AG08395 (cell line): ENCODE results near the gene HAUS8.
A peak's percentile ranks its signal among the peaks of the same experiment; 100 is the strongest.

Experiments used
- DNase-seq: peaks from one replicate; pipeline ENCODE4 v3.0.0; 2012; ENCODE audit warnings: mixed read lengths, low spot score

Gene HAUS8

DNA sequence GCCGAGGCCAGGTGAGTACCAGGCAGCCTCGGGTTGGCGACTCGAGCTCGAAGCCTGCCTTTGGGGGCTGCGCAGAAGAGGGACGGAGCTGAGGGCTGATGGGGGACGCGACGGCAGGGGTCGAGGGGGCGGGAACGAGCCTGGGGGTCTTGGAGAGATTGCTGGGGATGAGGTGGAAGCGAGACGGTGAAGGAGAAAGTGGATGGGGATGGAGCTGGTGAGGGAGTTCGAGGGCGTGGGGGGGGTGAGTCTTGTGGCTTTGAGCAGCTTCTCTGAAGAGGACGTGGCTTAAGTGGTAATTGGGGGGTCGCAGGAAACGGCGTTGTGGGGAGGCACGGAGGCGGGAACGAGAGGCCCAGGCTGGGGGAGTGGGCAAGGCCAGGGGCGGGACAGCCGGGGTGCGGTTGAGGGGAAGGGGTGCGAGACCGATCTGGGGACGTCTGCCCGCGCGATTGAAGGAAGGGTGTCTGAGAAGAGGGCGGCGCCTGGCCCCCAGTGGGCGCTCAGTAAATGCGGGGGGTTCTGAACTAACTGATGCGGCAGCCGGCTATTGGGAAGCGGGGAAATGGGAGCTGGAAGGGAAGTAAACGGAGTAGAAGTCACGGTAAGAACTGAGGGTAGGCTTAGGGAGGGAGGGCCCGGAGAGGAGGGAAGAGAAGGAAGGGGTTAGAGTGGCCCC lies 751 bp upstream of the HAUS8 start:
- peak; percentile 10 for DNase-seq

DNA sequence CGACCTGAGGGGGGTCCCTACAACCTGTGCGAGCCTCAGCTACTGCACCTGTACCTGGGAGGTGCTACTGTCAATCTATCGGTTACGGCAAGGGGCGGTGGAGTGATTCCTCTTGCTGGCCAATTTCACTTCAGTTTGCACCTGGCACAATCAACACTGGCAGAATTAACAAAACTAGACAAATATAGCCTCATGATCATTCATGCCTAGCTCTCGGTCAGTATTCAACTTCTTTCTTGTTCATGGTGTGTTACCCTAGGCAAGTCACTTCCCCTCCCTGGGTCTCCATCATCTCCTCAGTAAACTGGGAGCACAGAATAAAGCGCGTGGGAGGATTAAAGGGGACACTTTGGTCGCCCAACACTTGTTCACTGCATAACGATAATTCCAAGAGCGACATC lies 618 bp downstream of the HAUS8 start:
- DNase-seq = peak; percentile 5

- no peak for DNase-seq
Measured at GRCh38 chr19:17073869-17074633, 1.2 kb downstream of the HAUS8 start.

GRCh38 chr19:17070912-17071311 lies 4.3 kb downstream of the HAUS8 start:
- DNase-seq = no peak

GRCh38 chr19:17070421-17070820 lies 4.8 kb downstream of the HAUS8 start:
- no peak for DNase-seq

GRCh38 chr19:17069193-17069592 lies 6.1 kb downstream of the HAUS8 start:
- no peak for DNase-seq

- no peak for DNase-seq
Measured at GRCh38 chr19:17063428-17063827, 11.8 kb downstream of the HAUS8 start.

GRCh38 chr19:17061691-17062090 lies 13.6 kb downstream of the HAUS8 start:
- no peak for DNase-seq

GRCh38 chr19:17061205-17061604 lies 14.0 kb downstream of the HAUS8 start:
- no peak for DNase-seq

DNA sequence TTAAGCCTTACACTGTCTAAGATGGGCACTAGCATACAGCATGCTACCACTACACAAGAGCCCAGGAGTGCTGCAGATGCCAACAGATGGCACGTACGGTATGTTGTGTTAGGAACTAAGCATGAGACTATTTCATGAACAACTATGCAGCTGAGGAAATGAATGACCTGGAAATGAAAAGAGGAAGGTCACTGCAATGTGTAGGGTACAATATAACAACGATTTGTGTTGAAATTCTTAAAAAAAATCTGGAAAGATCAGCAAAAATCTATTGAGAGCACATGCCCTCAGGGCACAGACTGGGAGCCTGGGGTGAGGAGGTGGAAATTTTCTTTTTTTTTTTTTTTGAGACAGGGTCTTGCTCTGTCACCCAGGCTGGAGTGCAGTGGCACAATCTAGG lies 14.4 kb downstream of the HAUS8 start:
- no peak for DNase-seq

DNA sequence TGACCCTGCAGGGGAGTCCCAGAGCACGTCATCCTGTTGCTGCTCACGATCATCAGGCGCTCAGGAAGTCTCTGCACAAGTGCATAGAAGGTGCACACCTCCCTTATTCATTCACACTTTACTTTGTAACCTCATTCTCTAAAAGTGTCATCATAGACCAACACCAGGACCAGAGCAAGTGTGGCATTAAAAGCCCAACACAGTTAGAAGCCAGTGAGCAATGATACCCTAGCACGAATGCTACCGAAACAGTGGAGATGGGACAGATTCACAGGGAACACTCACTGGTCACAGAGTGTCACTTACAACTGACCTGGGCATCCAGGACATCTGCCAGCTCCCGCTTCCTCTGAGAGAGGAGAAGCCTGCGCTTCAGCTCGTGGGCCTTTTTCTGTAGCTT lies 17.0 kb downstream of the HAUS8 start:
- DNase-seq = no peak

DNA sequence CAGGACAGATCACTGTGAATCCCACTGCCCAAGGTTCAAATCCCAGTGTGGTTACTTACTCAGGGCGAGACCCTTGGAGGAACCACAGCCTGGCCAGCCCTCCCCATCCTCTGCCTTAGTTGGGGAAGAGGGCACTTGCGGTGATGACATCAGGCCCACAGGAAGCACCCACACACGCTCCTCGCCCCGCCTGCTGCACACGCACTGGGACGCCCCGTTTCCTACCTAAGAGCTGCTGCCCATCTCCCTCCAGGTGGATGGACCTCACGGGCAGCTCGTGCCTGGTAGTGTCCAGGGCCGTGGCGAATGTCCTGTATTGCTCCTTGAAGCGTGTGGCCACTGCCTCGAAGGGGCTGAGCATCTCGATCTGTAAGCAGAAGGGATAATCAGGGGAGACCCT lies 19.6 kb downstream of the HAUS8 start:
- no peak for DNase-seq

- DNase-seq = no peak
Measured at GRCh38 chr19:17054746-17055145, 20.5 kb downstream of the HAUS8 start.

DNA sequence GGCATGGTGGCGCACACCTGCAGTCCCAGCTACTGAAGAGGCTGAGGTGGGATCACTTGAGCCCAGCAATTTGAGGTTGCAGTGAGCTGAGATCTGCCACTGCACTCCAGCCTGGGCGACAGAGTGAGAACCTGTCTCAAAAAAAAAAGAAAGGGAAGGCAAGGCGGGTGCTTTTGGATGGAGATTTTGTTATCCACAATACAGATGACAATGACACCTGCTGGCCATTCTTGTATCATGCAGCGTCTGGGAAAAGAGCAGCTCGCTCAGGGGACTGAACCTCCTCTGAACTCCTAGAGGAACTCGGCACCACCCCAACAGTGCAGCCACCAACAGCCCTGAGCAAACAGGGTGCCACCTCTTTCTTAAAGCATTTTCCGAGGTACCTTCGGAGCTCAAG lies 22.8 kb downstream of the HAUS8 start:
- DNase-seq = peak; percentile 69

DNA sequence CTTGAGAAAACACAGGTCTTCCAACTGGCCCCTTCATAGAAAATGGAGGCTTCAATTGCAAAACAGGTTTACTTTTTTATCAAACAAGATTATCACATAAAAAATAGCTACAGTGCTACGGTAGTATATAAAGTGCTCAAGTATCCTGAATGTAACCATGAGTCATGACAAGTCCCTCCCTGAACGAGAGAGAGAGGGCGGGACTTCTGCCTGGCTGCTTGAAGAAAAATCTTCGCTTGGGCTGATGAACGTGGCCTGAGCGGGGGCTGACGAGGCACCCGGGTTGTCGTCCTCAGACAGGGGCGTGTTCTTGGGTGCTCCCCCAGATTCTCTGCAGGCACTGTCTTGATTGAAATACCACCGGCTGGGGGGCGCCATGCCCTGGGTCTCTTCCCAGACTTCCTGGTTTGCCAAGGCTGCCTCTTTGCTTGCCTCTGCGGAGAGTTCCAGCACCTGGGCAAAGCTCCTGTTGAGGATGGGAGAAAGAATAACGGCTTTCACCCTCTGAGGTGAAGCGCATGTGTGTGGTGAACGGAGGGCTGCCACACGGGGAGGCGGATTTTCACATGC lies 25.5 kb downstream of the HAUS8 start:
- peak; percentile 58 for DNase-seq

DNA sequence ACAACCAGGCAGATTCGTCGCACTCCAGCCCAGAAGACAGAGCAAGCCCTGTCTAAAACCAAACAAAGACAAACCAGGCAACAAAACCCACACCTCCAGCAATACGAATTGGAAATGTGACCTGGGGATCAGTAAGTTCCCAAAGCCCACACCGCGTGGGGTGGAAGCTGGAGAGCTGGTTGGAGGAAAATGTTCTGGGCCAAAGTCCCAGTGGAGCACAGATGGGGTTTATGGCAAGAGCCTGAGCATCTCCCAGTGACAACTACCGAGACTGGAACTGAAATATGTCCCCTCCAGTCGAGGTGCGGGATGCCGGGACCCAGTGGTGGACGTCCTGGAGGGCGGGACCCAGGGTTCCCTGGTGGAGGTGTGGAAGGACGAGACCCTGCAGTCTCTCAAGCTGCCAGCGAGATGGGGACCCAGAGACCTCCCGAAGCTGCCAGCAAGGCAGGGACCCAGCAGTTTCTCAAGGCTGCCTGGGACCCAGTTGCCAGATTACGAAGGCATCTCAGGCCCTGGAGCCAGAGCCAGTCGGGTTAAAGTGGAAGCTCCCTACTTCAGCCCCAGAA lies 26.3 kb downstream of the HAUS8 start:
- no peak for DNase-seq

- DNase-seq = no peak
Measured at GRCh38 chr19:17045907-17046502, 29.2 kb downstream of the HAUS8 start.

GRCh38 chr19:17043744-17044143 lies 31.5 kb downstream of the HAUS8 start:
- no peak for DNase-seq

DNA sequence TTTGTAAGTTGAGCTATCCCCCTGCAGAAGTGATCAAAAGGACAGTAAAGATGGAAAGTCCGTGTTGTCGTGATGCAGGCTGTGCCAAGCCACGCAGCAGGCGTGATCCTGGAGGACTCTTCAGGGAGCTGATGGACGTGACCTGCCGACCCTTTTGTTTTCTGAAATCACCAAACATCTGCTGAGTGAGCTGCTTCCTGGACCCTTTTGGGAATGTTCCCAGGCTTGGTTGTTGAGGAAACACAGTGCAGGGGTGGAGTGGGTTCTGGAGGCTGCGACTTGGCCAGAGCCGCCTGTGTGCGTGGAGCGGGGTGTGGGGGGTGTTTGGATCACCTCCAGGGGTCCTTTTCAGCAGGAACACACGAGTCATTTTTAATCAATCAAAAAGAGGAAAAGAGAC lies 33.3 kb downstream of the HAUS8 start:
- DNase-seq = no peak

DNA sequence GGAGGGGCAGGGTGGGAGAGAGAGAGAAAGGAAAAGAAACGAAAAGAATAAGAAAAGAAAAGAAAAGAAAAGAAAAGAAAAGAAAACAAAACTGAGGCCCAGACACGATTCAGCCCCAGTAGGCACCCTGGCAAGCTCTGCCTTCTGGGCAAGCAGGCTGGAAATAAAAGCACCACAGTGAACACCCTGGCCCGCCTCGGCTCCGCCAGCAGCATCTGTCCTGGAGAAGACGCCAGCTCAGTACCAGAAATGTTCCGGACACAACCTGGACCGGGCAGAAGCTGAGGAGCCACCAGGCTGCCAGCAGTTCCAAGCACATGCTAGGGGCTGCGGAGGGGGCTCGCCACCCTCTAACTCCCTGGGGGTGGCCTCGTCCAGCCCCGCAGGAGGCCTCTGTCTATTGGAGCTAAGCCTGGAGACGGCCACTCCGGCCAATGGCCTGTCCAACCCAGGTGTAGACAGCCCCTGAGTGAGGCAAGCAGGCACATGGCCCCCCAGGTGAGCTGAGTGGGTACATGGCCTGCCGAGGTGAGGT lies 37.2 kb downstream of the HAUS8 start:
- no peak for DNase-seq

DNA sequence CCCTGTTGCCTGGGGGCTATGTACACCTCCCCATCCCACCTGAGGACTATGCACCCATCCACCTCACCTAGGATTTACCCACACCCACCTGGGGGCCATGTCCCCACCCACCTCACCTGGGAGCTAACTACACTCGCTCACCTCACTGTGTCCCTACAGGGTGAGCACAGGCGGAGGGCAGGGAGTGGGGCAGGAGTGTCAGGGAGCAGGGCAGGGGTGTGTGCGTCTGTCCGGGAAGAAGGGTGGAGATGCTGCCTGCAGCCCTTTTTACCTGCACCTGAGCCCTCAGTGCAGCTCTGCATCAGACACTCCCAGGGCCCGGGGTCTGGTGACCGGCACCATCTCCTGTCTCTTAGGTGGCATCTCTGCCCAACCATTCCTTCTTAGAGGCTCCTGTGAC lies 38.1 kb downstream of the HAUS8 start:
- no peak for DNase-seq

DNA sequence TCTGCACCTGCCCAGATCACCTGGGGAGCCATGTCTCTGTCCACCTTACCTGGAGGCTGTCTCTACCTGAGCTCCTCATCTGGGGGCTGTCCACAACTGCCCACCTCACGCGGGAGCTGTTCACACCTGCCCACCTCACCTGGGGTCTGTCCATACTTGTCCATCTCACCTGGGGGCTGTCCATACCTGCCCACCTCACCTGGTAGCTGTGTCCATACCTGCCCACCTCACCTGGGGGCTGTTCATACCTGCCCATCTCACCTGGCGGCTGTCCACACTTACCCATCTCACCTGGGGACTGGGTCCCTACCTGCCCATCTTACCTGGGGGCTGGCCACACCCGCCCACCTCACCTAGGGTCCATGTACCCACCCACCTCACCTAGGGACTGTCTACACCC lies 38.6 kb downstream of the HAUS8 start:
- no peak for DNase-seq
